Neuronal stem cell (in vitro differentiated cells): Measurements from ENCODE around the gene IQCH.

Experiments
- DNase-seq: peaks from one replicate; pipeline ENCODE4 v3.0.0-alpha.2; 2013; ENCODE audit warnings: low spot score
- H2AFZ ChIP-seq: one replicate; pipeline ENCODE4 v1.6.1; 2013; ENCODE audit warnings: mild to moderate bottlenecking, low read length, inconsistent platforms
- H2AK5ac ChIP-seq: 2 replicates; pipeline ENCODE4 v1.6.1; 2013; ENCODE audit warnings: low read depth, mild to moderate bottlenecking, inconsistent platforms, low read length, moderate library complexity, mixed read lengths
- H2BK120ac ChIP-seq: 2 replicates; pipeline ENCODE4 v1.6.1; 2013; ENCODE audit warnings: low read depth, mild to moderate bottlenecking, inconsistent platforms, low read length, moderate library complexity, mixed read lengths
- H2BK12ac ChIP-seq: one replicate; pipeline ENCODE4 v1.6.1; 2013; ENCODE audit warnings: low read length, inconsistent platforms
- H2BK15ac ChIP-seq: 2 replicates; pipeline ENCODE4 v1.6.1; 2013; ENCODE audit warnings: mild to moderate bottlenecking, low read length, inconsistent platforms, mixed read lengths
- H2BK5ac ChIP-seq: one replicate; pipeline ENCODE4 v1.6.1; 2013; ENCODE audit warnings: inconsistent platforms, mild to moderate bottlenecking, low read length, moderate library complexity
- H3K14ac ChIP-seq: one replicate; pipeline ENCODE4 v1.6.1; 2013; ENCODE audit warnings: low read length, inconsistent platforms
- H3K18ac ChIP-seq: 2 replicates; pipeline ENCODE4 v1.6.1; 2013; ENCODE audit warnings: low read length, inconsistent platforms
- H3K23ac ChIP-seq: 2 replicates; pipeline ENCODE4 v1.6.1; 2013; ENCODE audit warnings: low read depth, mild to moderate bottlenecking, mixed read lengths, low read length, inconsistent platforms; ENCODE audit not compliant: poor library complexity
- H3K27ac ChIP-seq: replicated peaks from 3 replicates; pipeline ENCODE4 v1.5.1; 2013; ENCODE audit warnings: low read length, inconsistent platforms
- H3K27me3 ChIP-seq, 3 experiments: 2 replicates each; pipeline ENCODE4 v1.6.1; 2013; ENCODE audit warnings: low read length in 3 of 3, mild to moderate bottlenecking in 2 of 3, inconsistent platforms in 1 of 3, low read depth in 1 of 3, mixed read lengths in 1 of 3, moderate library complexity in 1 of 3; ENCODE audit not compliant: control insufficient read depth in 3 of 3, insufficient read depth in 3 of 3
- H3K36me3 ChIP-seq, 2 donors: replicated peaks in 1 of 2; 2 replicates each; pipeline ENCODE4 v1.6.1; 2013; ENCODE audit warnings: low read length in 2 of 2; ENCODE audit not compliant: control insufficient read depth in 2 of 2, insufficient read depth in 2 of 2
- H3K4ac ChIP-seq: 2 replicates; pipeline ENCODE4 v1.6.1; 2013; ENCODE audit warnings: inconsistent platforms, mild to moderate bottlenecking, low read length, moderate library complexity
- H3K4me1 ChIP-seq, 2 donors: 1 replicate in 1 of 2; 2 replicates in 1 of 2; pipeline ENCODE4 v1.6.1; 2013; ENCODE audit warnings: low read length in 2 of 2, low read depth in 1 of 2; ENCODE audit not compliant: control insufficient read depth in 2 of 2, insufficient read depth in 1 of 2
- H3K4me2 ChIP-seq: one replicate; pipeline ENCODE4 v1.6.1; 2013; ENCODE audit warnings: mild to moderate bottlenecking, low read length, inconsistent platforms; ENCODE audit not compliant: insufficient read depth, poor library complexity, severe bottlenecking
- H3K4me3 ChIP-seq, 2 donors: 2 replicates each; pipeline ENCODE4 v1.5.1; 2013; ENCODE audit warnings: low read length in 2 of 2, mild to moderate bottlenecking in 2 of 2, inconsistent platforms in 1 of 2, moderate library complexity in 1 of 2
- H3K79me1 ChIP-seq: one replicate; pipeline ENCODE4 v1.6.1; 2013; ENCODE audit warnings: low read depth, mild to moderate bottlenecking, inconsistent platforms, low read length, moderate library complexity
- H3K9ac ChIP-seq: one replicate; pipeline ENCODE4 v1.6.1; 2013; ENCODE audit warnings: mild to moderate bottlenecking, low read depth, low read length, inconsistent platforms; ENCODE audit not compliant: poor library complexity
- H3K9me3 ChIP-seq, 2 donors: replicated peaks in 1 of 2; 2 replicates each; pipeline versions ENCODE3 to v1.6.1; 2013; ENCODE audit warnings: low read length in 2 of 2, mild to moderate bottlenecking in 2 of 2, inconsistent platforms in 1 of 2, low read depth in 1 of 2, mixed read lengths in 1 of 2, moderate library complexity in 1 of 2; ENCODE audit not compliant: control insufficient read depth in 2 of 2, insufficient read depth in 1 of 2
- H4K8ac ChIP-seq: one replicate; pipeline ENCODE4 v1.6.1; 2013; ENCODE audit warnings: low read depth, mild to moderate bottlenecking, inconsistent platforms, low read length, moderate library complexity
- H4K91ac ChIP-seq: one replicate; pipeline ENCODE4 v1.6.1; 2013; ENCODE audit warnings: low read length, low read depth, mild to moderate bottlenecking, inconsistent platforms; ENCODE audit not compliant: poor library complexity
- WGBS, 2 donors: extraction: QIAGEN DNeasy Blood & Tissue Kit; methylation state at CpG; one replicate each; pipeline ENCODE4 v1.1.7; 2013; ENCODE audit warnings: missing lambda C conversion rate in 2 of 2, mixed read lengths in 1 of 2; ENCODE audit not compliant: insufficient read length in 2 of 2, insufficient replicate concordance in 1 of 2; ENCODE audit errors: extremely low coverage in 2 of 2; 5-methylcytosine and 5-hydroxymethylcytosine counted together

IQCH gene

GRCh38 chr15:67232591-67232990, 22.0 kb upstream of the IQCH start:
- no peaks in the 10 kb centered on the region for H3K79me1 ChIP-seq
- no peaks in the 10 kb centered on the region for H3K4me1 ChIP-seq
- no peak for DNase-seq
- H3K4ac ChIP-seq, result no peak overlapping the region
- H4K91ac ChIP-seq, result no peak overlapping the region
- no peak overlapping the region for H2BK5ac ChIP-seq
- no peak overlapping the region for H3K14ac ChIP-seq
- no peak overlapping the region for H3K23ac ChIP-seq
- H3K4me2 ChIP-seq, result no peak overlapping the region
- no peak overlapping the region for H2BK12ac ChIP-seq
- no peaks in the 10 kb centered on the region for H3K27me3 ChIP-seq
- H4K8ac ChIP-seq, result no peak overlapping the region
- no peaks in the 10 kb centered on the region for H3K9me3 ChIP-seq
- H2BK15ac ChIP-seq, result no peak overlapping the region
- H3K9ac ChIP-seq, result no peak overlapping the region
- no peak overlapping the region for H2AFZ ChIP-seq
- no peak overlapping the region for H2BK120ac ChIP-seq
- WGBS, 2 donors, result no CpG with 5 or more reads among the region's 3 CpGs
- H3K36me3 ChIP-seq, result peaks cover 20 to 75% of the 10 kb centered on the region in 2 donors
- H3K4me3 ChIP-seq, result no peak overlapping the region
- no peak overlapping the region for H3K18ac ChIP-seq
- no peak overlapping the region for H3K27ac ChIP-seq
- no peak overlapping the region for H2AK5ac ChIP-seq

- Histone ChIP-seq H3K4me2 (no peak overlapping the region), H3K4ac (no peak overlapping the region), H3K27me3 (no peaks in the 10 kb centered on the region), H3K27ac (no peak overlapping the region), H2AFZ (no peak overlapping the region), H3K9ac (no peak overlapping the region), H2BK120ac (no peak overlapping the region), H3K18ac (no peak overlapping the region), H2BK5ac (no peak overlapping the region), H2BK15ac (no peak overlapping the region), H3K36me3 (peaks cover 0 to 9% of the 10 kb centered on the region in 2 donors), H2BK12ac (no peak overlapping the region), H3K79me1 (no peaks in the 10 kb centered on the region), H3K4me1 (no peaks in the 10 kb centered on the region), H3K9me3 (peaks cover 0 to 5% of the 10 kb centered on the region in 2 donors), H3K23ac (no peak overlapping the region), H3K4me3 (no peak overlapping the region), H2AK5ac (no peak overlapping the region), H4K8ac (no peak overlapping the region), H4K91ac (no peak overlapping the region), H3K14ac (no peak overlapping the region)
- no CpG with 5 or more reads among the region's 3 CpGs for WGBS, 2 donors
- no peak for DNase-seq
Observed at GRCh38 chr15:67240235-67241131, 14.1 kb upstream of the IQCH start.

- Histone ChIP-seq H3K23ac (no peak overlapping the region), H3K9me3 (peaks cover 0 to 5% of the 10 kb centered on the region in 2 donors), H2AFZ (no peak overlapping the region), H3K36me3 (peaks cover 0 to 9% of the 10 kb centered on the region in 2 donors), H4K91ac (no peak overlapping the region), H3K18ac (no peak overlapping the region), H2BK15ac (no peak overlapping the region), H2BK120ac (no peak overlapping the region), H4K8ac (no peak overlapping the region), H3K27me3 (no peaks in the 10 kb centered on the region), H3K4me1 (no peaks in the 10 kb centered on the region), H3K14ac (no peak overlapping the region), H3K4ac (no peak overlapping the region), H2AK5ac (no peak overlapping the region), H2BK5ac (no peak overlapping the region), H3K27ac (no peak overlapping the region), H2BK12ac (no peak overlapping the region), H3K9ac (no peak overlapping the region), H3K4me3 (no peak overlapping the region), H3K4me2 (no peak overlapping the region), H3K79me1 (no peaks in the 10 kb centered on the region)
- WGBS, 2 donors, result no CpG with 5 or more reads among the region's 4 CpGs
- no peak for DNase-seq
Observed at GRCh38 chr15:67241132-67241855, 13.3 kb upstream of the IQCH start.

GRCh38 chr15:67242708-67243111, 11.9 kb upstream of the IQCH start:
- H2BK120ac ChIP-seq, result no peak overlapping the region
- H2AFZ ChIP-seq, result no peak overlapping the region
- H2AK5ac ChIP-seq, result no peak overlapping the region
- H3K4me1 ChIP-seq, result no peaks in the 10 kb centered on the region
- H3K27ac ChIP-seq, result no peak overlapping the region
- no peak overlapping the region for H4K8ac ChIP-seq
- no peak overlapping the region for H3K4me3 ChIP-seq
- H3K27me3 ChIP-seq, result no peaks in the 10 kb centered on the region
- DNase-seq, result no peak
- H3K36me3 ChIP-seq, result peaks cover 0 to 6% of the 10 kb centered on the region in 2 donors
- no peak overlapping the region for H3K4me2 ChIP-seq
- H3K14ac ChIP-seq, result no peak overlapping the region
- H3K4ac ChIP-seq, result no peak overlapping the region
- H4K91ac ChIP-seq, result no peak overlapping the region
- no peak overlapping the region for H2BK12ac ChIP-seq
- no peak overlapping the region for H2BK5ac ChIP-seq
- peaks cover 0 to 5% of the 10 kb centered on the region in 2 donors for H3K9me3 ChIP-seq
- H2BK15ac ChIP-seq, result no peak overlapping the region
- H3K23ac ChIP-seq, result no peak overlapping the region
- H3K18ac ChIP-seq, result no peak overlapping the region
- H3K9ac ChIP-seq, result no peak overlapping the region
- WGBS, 2 donors, result no CpG with 5 or more reads among the region's 3 CpGs
- H3K79me1 ChIP-seq, result no peaks in the 10 kb centered on the region
